Caco-2 (cell line): ENCODE data around the gene ARHGEF40. TPM values are rescaled to one million over a fixed set of nuclear protein-coding genes. Genes with fewer than 3 reads are reported as not detected.

ENCODE experiments used
- BruUV-seq: library from RNA; stranded (reverse); fragments of 400-500 nt; replicated peaks from 2 replicates; lab custom pipeline; 2021; lab: Mats Ljungman, UMichigan
- CTCF ChIA-PET: fragments of 300-600 bp; sonication (Branson Sonifier 250); formaldehyde crosslinking; loops from one replicate; lab custom pipeline; 2022; ENCODE audit warnings: antibody characterized with exemption; lab: Charles Lee
- POLR2A ChIA-PET: fragments of 300-600 bp; sonication (Branson Sonifier 250); formaldehyde crosslinking; loops from one replicate; lab custom pipeline; 2022; ENCODE audit warnings: antibody characterized with exemption; lab: Charles Lee
- DNase-seq, 2 experiments: peaks; one replicate each; pipeline versions ENCODE4 v3.0.0 to v3.0.0-alpha.2; 2020 to 2022
- H3K27me3 ChIP-seq: replicated peaks from 2 replicates; pipeline ENCODE4 v1.6.0; 2011; ENCODE audit warnings: low read length; ENCODE audit not compliant: control insufficient read depth, insufficient read depth
- H3K36me3 ChIP-seq: 2 replicates; pipeline ENCODE4 v1.5.1; 2011; ENCODE audit warnings: low read length; ENCODE audit not compliant: control insufficient read depth, insufficient read depth
- H3K4me1 ChIP-seq: fragments of 250-450 bp; sonication (Bioruptor Pico); 2 replicates; pipeline ENCODE4 v1.5.1; 2020; ENCODE audit warnings: mild to moderate bottlenecking
- H3K4me3 ChIP-seq: 2 replicates; pipeline ENCODE4 v1.5.1; 2011; ENCODE audit warnings: low read depth, mild to moderate bottlenecking, control low read depth, low read length
- H3K9me3 ChIP-seq: fragments of 250-450 bp; sonication (Bioruptor Pico); 2 replicates; pipeline ENCODE4 v1.5.1; 2020; ENCODE audit warnings: mild to moderate bottlenecking, moderate library complexity
- H3K27ac Mint-ChIP-seq: one replicate; pipeline ENCODE4 v1.8.0; 2022; ENCODE audit warnings: mixed read lengths; ENCODE audit not compliant: unreplicated experiment
- H3K27me3 Mint-ChIP-seq: one replicate; pipeline ENCODE4 v1.8.0; 2022; ENCODE audit warnings: mixed read lengths; ENCODE audit not compliant: insufficient read depth, unreplicated experiment
- H3K36me3 Mint-ChIP-seq: one replicate; pipeline ENCODE4 v1.8.0; 2022; ENCODE audit warnings: mild to moderate bottlenecking, mixed read lengths; ENCODE audit not compliant: insufficient read depth, unreplicated experiment
- H3K4me1 Mint-ChIP-seq: one replicate; pipeline ENCODE4 v1.8.0; 2022; ENCODE audit warnings: low read depth, mixed read lengths; ENCODE audit not compliant: unreplicated experiment
- H3K4me3 Mint-ChIP-seq: one replicate; pipeline ENCODE4 v1.8.0; 2022; ENCODE audit warnings: mild to moderate bottlenecking, moderate library complexity, mixed read lengths; ENCODE audit not compliant: unreplicated experiment
- H3K9me3 Mint-ChIP-seq: one replicate; pipeline ENCODE4 v1.8.0; 2022; ENCODE audit warnings: mixed read lengths; ENCODE audit not compliant: unreplicated experiment
- CTCF ChIP-seq, 2 experiments: fragments of 200-600 bp in 1 of 2; IDR thresholded peaks; 1 replicate in 1 of 2; 2 replicates in 1 of 2; pipeline versions ENCODE4 v1.5.1 to v1.8.0; 2011 to 2022; ENCODE audit warnings: antibody characterized with exemption in 1 of 2, control low read depth in 1 of 2, inconsistent platforms in 1 of 2, low read depth in 1 of 2, low read length in 1 of 2, mild to moderate bottlenecking in 1 of 2, moderate library complexity in 1 of 2; ENCODE audit not compliant: insufficient read depth in 1 of 2, severe bottlenecking in 1 of 2, unreplicated experiment in 1 of 2
- intact Hi-C: fragments of 100-400 bp; cut with micrococcal nuclease; formaldehyde crosslinking; loops from one replicate; pipeline ENCODE4 v1.10.0; 2022; ENCODE audit not compliant: unreplicated experiment
- total RNA-seq: library from RNA; stranded (reverse); gene quantifications from 2 replicates; pipeline ENCODE4 v1.2.3, GENCODE V29; 2022

Gene ARHGEF40
- total RNA-seq, 1 experiment from 2014 or later: 7.1 TPM

GRCh38 chr14:21025371-21026273 lies 44.5 kb upstream of the ARHGEF40 start:
- no peak for TF ChIP-seq CTCF (IDR thresholded peaks at IDR 0.05; ENCODE audit: insufficient read depth in 1 of 2, low read depth in 1 of 2, low read length in 1 of 2, severe bottlenecking in 1 of 2, unreplicated experiment in 1 of 2)
- H3K4me1 ChIP-seq: peaks cover 15% of the 10 kb centered on the region
- peak overlapping the region; percentile 73 for H3K4me3 ChIP-seq
- POLR2A ChIA-PET: interaction anchor here (0.6 kb wide), 1 partner anchor 26 kb away, joined by 6 read pairs; the partner anchor contains the start of gene SLC39A2
- no peak for DNase-seq
- no TSS peak for BruUV-seq
- Mint-ChIP-seq H3K27ac (no peak overlapping the region), H3K9me3 (no peaks in the 10 kb centered on the region), H3K27me3 (no peaks in the 10 kb centered on the region), H3K36me3 (no peaks in the 10 kb centered on the region), H3K4me1 (peaks cover 18% of the 10 kb centered on the region), H3K4me3 (peak overlapping the region; percentile 72)
- CTCF ChIA-PET: interaction anchor here (0.6 kb wide), 1 partner anchor 11 kb away, joined by 3 read pairs; no protein-coding TSS in a partner anchor
- H3K27me3 ChIP-seq: no peaks in the 10 kb centered on the region
- H3K9me3 ChIP-seq: no peaks in the 10 kb centered on the region
- H3K36me3 ChIP-seq: no peaks in the 10 kb centered on the region
- intact Hi-C loops: no loop called here

- H3K36me3 ChIP-seq: no peaks in the 10 kb centered on the region
- no peaks in the 10 kb centered on the region for H3K27me3 Mint-ChIP-seq
- H3K27me3 ChIP-seq: no peaks in the 10 kb centered on the region
- intact Hi-C loops: no loop called here
- H3K4me1 Mint-ChIP-seq: peaks cover 18% of the 10 kb centered on the region
- CTCF ChIA-PET: interaction anchor here (0.6 to 2.3 kb wide), 2 partner anchors 12 kb away, joined by 3 to 9 read pairs; no protein-coding TSS in a partner anchor
- H3K4me3 ChIP-seq: no peak overlapping the region
- H3K36me3 Mint-ChIP-seq: no peaks in the 10 kb centered on the region
- no peaks in the 10 kb centered on the region for H3K9me3 Mint-ChIP-seq
- DNase-seq: no peak
- H3K4me1 ChIP-seq: peaks cover 15% of the 10 kb centered on the region
- BruUV-seq: no TSS peak
- peak overlapping the region; percentile 15 for H3K27ac Mint-ChIP-seq
- H3K4me3 Mint-ChIP-seq: no peak overlapping the region
- TF ChIP-seq CTCF (IDR thresholded peaks at IDR 0.05; ENCODE audit: insufficient read depth in 1 of 2, low read depth in 1 of 2, low read length in 1 of 2, severe bottlenecking in 1 of 2, unreplicated experiment in 1 of 2): no peak
- H3K9me3 ChIP-seq: no peaks in the 10 kb centered on the region
- POLR2A ChIA-PET: no interaction called here
Measured at GRCh38 chr14:21026274-21026987, 43.7 kb upstream of the ARHGEF40 start.

- Mint-ChIP-seq H3K36me3 (no peaks in the 10 kb centered on the region), H3K27ac (peak overlapping the region; percentile 15), H3K4me1 (peaks cover 18% of the 10 kb centered on the region), H3K4me3 (no peak overlapping the region), H3K9me3 (no peaks in the 10 kb centered on the region), H3K27me3 (no peaks in the 10 kb centered on the region)
- Histone ChIP-seq H3K27me3 (no peaks in the 10 kb centered on the region), H3K4me1 (peaks cover 15% of the 10 kb centered on the region), H3K9me3 (no peaks in the 10 kb centered on the region), H3K36me3 (no peaks in the 10 kb centered on the region), H3K4me3 (no peak overlapping the region)
- POLR2A ChIA-PET: no interaction called here
- intact Hi-C loops: no loop called here
- no peak for DNase-seq
- no TSS peak for BruUV-seq
- TF ChIP-seq CTCF (IDR thresholded peaks at IDR 0.05; ENCODE audit: insufficient read depth in 1 of 2, low read depth in 1 of 2, low read length in 1 of 2, severe bottlenecking in 1 of 2, unreplicated experiment in 1 of 2): no peak
- CTCF ChIA-PET: interaction anchor here (1.4 to 2.3 kb wide), 2 partner anchors 12 to 56 kb away, joined by 6 to 9 read pairs; no protein-coding TSS in a partner anchor
Measured at GRCh38 chr14:21026988-21027315, 43.2 kb upstream of the ARHGEF40 start.
